GM18873 (cell line): ENCODE measurements around the gene RIC3.

ENCODE experiments used
- ATAC-seq: cut with Tn5 transposase; IDR thresholded peaks from one replicate; pipeline ENCODE4 v1.9.1; 2021; ENCODE audit warnings: mild to moderate bottlenecking, moderate library complexity, moderate number of reproducible peaks; ENCODE audit not compliant: unreplicated experiment, low FRiP score

RIC3 gene

DNA sequence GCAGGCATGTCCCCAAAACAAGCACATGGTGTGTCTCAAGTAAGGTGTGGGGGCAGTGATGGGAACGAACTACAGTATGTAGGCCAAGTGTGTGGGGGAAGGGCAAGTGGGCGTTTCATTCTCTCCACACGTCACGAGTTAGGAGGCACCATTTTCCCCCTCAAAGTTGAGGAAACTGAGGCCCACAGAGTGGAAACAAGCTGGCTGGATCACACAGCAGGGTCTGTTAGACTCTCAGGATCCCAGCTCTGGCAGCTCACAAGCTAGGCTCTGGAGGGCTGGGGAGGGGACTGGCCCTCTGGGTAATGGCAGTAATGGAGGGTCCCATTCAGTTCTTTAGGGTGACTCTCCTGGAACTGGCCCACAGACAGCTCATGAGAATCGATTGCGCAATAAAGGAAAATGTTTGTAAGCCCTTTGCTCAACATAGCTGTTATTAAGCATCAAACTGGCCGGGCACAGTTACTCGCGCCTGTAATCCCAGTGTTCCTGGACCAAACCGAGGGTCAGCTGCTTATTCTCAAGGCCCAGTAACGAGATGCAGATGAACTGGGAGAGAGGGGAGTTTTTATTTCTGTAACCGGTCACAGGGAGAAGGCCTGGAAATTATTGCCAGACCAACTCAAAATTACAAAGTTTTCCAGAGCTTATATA lies 111.9 kb downstream of the RIC3 start:
- ATAC-seq: no peak
